Measurements from ENCODE around the gene MATN3. TPM values are rescaled to one million over a fixed set of nuclear protein-coding genes. Genes with fewer than 3 reads are reported as not detected.

The MATN3 gene
- total and polyA plus RNA-seq, 2 of the 13 experiments (the other 11 are each of a cell fraction or from before 2014, with no cell fraction given), result 36.1 to 208 TPM

DNA sequence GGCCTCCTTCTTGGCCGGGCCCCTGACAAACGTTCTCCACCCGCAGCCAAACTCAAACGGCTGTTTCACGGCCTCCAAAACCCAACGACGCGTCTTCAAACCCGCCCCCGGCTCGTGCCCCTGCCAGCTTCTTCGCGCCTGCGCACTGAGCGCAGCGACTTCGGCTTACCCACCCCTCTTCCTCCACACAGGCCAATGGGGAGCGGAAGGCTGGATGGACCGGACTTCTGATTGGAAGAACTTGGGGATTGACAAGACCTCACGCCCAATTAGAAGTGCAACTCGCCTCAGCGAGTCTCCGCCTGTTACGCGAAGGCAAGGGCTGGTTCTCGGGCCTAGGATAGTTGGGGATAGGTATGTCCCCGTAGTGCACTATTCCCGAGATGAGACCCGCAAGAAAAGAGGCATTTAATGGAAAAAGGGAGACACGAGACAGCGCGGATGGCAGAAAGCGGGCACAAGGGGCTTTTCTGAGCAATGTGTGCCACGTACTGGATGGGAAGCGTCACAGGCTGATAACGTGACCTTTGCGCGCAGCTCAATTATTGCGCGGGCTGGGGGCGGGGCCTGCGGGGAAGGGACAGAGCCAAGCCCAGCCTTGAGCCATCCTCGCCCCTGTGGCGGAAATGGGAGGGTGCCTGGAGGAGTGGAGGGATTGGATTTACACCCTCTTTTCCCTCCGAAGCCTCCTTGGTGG, 39.2 kb upstream of the MATN3 start, which contains the start of gene LAPTM4A (continued):
- TF ChIP-seq, protein P1, sequence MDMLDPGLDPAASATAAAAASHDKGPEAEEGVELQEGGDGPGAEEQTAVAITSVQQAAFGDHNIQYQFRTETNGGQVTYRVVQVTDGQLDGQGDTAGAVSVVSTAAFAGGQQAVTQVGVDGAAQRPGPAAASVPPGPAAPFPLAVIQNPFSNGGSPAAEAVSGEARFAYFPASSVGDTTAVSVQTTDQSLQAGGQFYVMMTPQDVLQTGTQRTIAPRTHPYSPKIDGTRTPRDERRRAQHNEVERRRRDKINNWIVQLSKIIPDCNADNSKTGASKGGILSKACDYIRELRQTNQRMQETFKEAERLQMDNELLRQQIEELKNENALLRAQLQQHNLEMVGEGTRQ (IDR thresholded peaks at IDR 0.05; ENCODE audit: low read depth, low read length), result no peak
- TF ChIP-seq, protein P1 (CRISPR knock-in tag; IDR thresholded peaks at IDR 0.05; ENCODE audit: borderline replicate concordance), result peak; percentile 59; the same call in 1 of the 2 replicates
- peak; percentile 34; the same call in 1 of the 2 replicates for TF ChIP-seq ZBTB2 (CRISPR knock-in tag; IDR thresholded peaks at IDR 0.05; ENCODE audit: low read depth)
- no peak for TF ChIP-seq NFE2L1 (CRISPR knock-in tag; IDR thresholded peaks at IDR 0.05; ENCODE audit: borderline replicate concordance)
- no peak for TF ChIP-seq SMC3 (IDR thresholded peaks at IDR 0.05; ENCODE audit: low read length)
- TF ChIP-seq, protein P2, sequence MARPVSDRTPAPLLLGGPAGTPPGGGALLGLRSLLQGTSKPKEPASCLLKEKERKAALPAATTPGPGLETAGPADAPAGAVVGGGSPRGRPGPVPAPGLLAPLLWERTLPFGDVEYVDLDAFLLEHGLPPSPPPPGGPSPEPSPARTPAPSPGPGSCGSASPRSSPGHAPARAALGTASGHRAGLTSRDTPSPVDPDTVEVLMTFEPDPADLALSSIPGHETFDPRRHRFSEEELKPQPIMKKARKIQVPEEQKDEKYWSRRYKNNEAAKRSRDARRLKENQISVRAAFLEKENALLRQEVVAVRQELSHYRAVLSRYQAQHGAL (CRISPR knock-in tag; IDR thresholded peaks at IDR 0.05; ENCODE audit: not compliant biosample characterization), result no peak
- TF ChIP-seq HCFC1 (IDR thresholded peaks at IDR 0.05; ENCODE audit: low read depth, low read length), result no peak; the same call in 1 of the 2 replicates
- TF ChIP-seq ZNF878 (CRISPR knock-in tag; IDR thresholded peaks at IDR 0.05), result no peak; the same call in 1 of the 2 replicates
- peak; percentile 76 for TF ChIP-seq CEBPG (CRISPR knock-in tag; IDR thresholded peaks at IDR 0.05)
- TF ChIP-seq XBP1 (CRISPR knock-in tag; IDR thresholded peaks at IDR 0.05), result no peak
- TF ChIP-seq HNRNPL (IDR thresholded peaks at IDR 0.05; ENCODE audit: low read depth, low read length), result peak; percentile 61; the same call in 1 of the 2 replicates
- TF ChIP-seq MLXIP (CRISPR knock-in tag; IDR thresholded peaks at IDR 0.05; ENCODE audit: borderline replicate concordance), result no peak
- TF ChIP-seq ZFP37 (CRISPR knock-in tag; IDR thresholded peaks at IDR 0.05; ENCODE audit: borderline replicate concordance), result no peak
- TF ChIP-seq, protein P3, sequence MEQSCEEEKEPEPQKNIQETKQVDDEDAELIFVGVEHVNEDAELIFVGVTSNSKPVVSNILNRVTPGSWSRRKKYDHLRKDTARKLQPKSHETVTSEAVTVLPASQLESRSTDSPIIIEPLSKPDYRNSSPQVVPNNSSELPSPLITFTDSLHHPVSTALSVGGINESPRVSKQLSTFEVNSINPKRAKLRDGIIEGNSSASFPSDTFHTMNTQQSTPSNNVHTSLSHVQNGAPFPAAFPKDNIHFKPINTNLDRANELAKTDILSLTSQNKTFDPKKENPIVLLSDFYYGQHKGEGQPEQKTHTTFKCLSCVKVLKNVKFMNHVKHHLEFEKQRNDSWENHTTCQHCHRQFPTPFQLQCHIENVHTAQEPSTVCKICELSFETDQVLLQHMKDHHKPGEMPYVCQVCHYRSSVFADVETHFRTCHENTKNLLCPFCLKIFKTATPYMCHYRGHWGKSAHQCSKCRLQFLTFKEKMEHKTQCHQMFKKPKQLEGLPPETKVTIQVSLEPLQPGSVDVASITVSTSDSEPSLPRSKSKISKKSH (CRISPR knock-in tag; IDR thresholded peaks at IDR 0.05; ENCODE audit: borderline replicate concordance), result peak; percentile 89; the same call in 1 of the 2 replicates
- TF ChIP-seq, protein P4, sequence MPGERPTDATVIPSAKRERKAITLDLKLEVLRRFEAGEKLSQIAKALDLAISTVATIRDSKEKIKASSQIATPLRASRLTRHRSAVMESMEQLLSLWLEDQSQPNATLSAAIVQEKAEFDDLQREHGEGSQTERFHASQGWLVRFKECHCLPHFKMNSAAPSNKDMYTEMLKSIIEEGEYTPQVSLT (CRISPR knock-in tag; IDR thresholded peaks at IDR 0.05; ENCODE audit: borderline replicate concordance, low read depth), result no peak; the same call in 1 of the 2 replicates
- no peak for TF ChIP-seq ZIK1 (CRISPR knock-in tag; IDR thresholded peaks at IDR 0.05; ENCODE audit: borderline replicate concordance, low read depth)
- no peak for TF ChIP-seq MZF1 (CRISPR knock-in tag; IDR thresholded peaks at IDR 0.05; ENCODE audit: borderline replicate concordance)
- no peak for TF ChIP-seq JARID2 (CRISPR knock-in tag; IDR thresholded peaks at IDR 0.05; ENCODE audit: insufficient replicate concordance)
- no peak for TF ChIP-seq ZNF446 (CRISPR knock-in tag; IDR thresholded peaks at IDR 0.05)

All from HepG2 (cell line).